HepG2 (cell line): ENCODE measurements around the gene FANCG. TPM values are rescaled to one million over a fixed set of nuclear protein-coding genes. Genes with fewer than 3 reads are reported as not detected.

Experiments used
- AKNA ChIP-seq: sonication (generic); formaldehyde crosslinking; IDR thresholded peaks from 2 replicates; pipeline ENCODE4 v1.4.0; 2020; ENCODE audit warnings: missing genetic modification reagents, borderline replicate concordance
- ATAD3A ChIP-seq: sonication (generic); formaldehyde crosslinking; IDR thresholded peaks from 2 replicates; pipeline ENCODE4 v1.4.0; 2020; ENCODE audit warnings: missing genetic modification reagents
- ELK4 ChIP-seq: sonication (generic); formaldehyde crosslinking; IDR thresholded peaks from 2 replicates; pipeline ENCODE4 v1.9.0; 2021; ENCODE audit warnings: missing genetic modification reagents, borderline replicate concordance
- FOXK2 ChIP-seq: fragments of 450-650 bp; IDR thresholded peaks from 2 replicates; pipeline ENCODE4 v1.6.1; 2016
- GATAD1 ChIP-seq: IDR thresholded peaks from 2 replicates; pipeline ENCODE4 v1.6.1; 2016; ENCODE audit warnings: missing genetic modification reagents, missing compliant biosample characterization
- HNRNPLL ChIP-seq: fragments of 200-400 bp; formaldehyde crosslinking; IDR thresholded peaks from 2 replicates; pipeline ENCODE4 v1.6.1; 2017; ENCODE audit warnings: mild to moderate bottlenecking, low read depth, low read length; ENCODE audit not compliant: poor library complexity, severe bottlenecking
- KAT7 ChIP-seq: IDR thresholded peaks from 2 replicates; pipeline ENCODE4 v1.6.1; 2018; ENCODE audit warnings: borderline replicate concordance, missing compliant biosample characterization
- KDM3A ChIP-seq: IDR thresholded peaks from 2 replicates; pipeline ENCODE4 v1.6.1; 2018; ENCODE audit warnings: low read depth, missing compliant biosample characterization
- NFE2 ChIP-seq: sonication (generic); formaldehyde crosslinking; IDR thresholded peaks from 2 replicates; pipeline ENCODE4 v1.4.0; 2020; ENCODE audit warnings: missing genetic modification reagents
- RFXAP ChIP-seq: sonication (generic); formaldehyde crosslinking; IDR thresholded peaks from 2 replicates; pipeline ENCODE4 v1.4.0; 2020; ENCODE audit warnings: missing genetic modification reagents, borderline replicate concordance
- THAP8 ChIP-seq: sonication (generic); formaldehyde crosslinking; IDR thresholded peaks from 2 replicates; pipeline ENCODE4 v1.5.1; 2020; ENCODE audit warnings: missing genetic modification reagents, mild to moderate bottlenecking, borderline replicate concordance
- THRA ChIP-seq: sonication (generic); formaldehyde crosslinking; IDR thresholded peaks from 2 replicates; pipeline ENCODE4 v1.4.0; 2020; ENCODE audit warnings: missing genetic modification reagents, borderline replicate concordance
- ZFP37 ChIP-seq: sonication (generic); formaldehyde crosslinking; IDR thresholded peaks from 2 replicates; pipeline ENCODE4 v1.4.0; 2020; ENCODE audit warnings: missing genetic modification reagents, borderline replicate concordance
- ZMAT5 ChIP-seq: sonication (generic); formaldehyde crosslinking; IDR thresholded peaks from 2 replicates; pipeline ENCODE4 v1.5.0; 2020; ENCODE audit warnings: mild to moderate bottlenecking, low read depth, missing genetic modification reagents, borderline replicate concordance
- ZMYM2 ChIP-seq: sonication (generic); formaldehyde crosslinking; IDR thresholded peaks from 2 replicates; pipeline ENCODE4 v1.8.0; 2022; ENCODE audit warnings: mild to moderate bottlenecking, missing genetic modification reagents
- ZNF10 ChIP-seq: sonication (generic); formaldehyde crosslinking; IDR thresholded peaks from 2 replicates; pipeline ENCODE4 v1.4.0; 2020; ENCODE audit warnings: mild to moderate bottlenecking, low read depth, missing genetic modification reagents, borderline replicate concordance
- ZNF136 ChIP-seq: sonication (generic); formaldehyde crosslinking; IDR thresholded peaks from 2 replicates; pipeline ENCODE4 v1.8.1; 2022; ENCODE audit warnings: low read depth, mild to moderate bottlenecking, moderate library complexity, missing genetic modification reagents
- ZNF235 ChIP-seq: sonication (generic); formaldehyde crosslinking; IDR thresholded peaks from 2 replicates; pipeline ENCODE4 v1.8.1; 2023; ENCODE audit warnings: mild to moderate bottlenecking, missing genetic modification reagents, borderline replicate concordance
- ZNF660 ChIP-seq: sonication (generic); formaldehyde crosslinking; IDR thresholded peaks from 2 replicates; pipeline ENCODE4 v1.5.1; 2020; ENCODE audit warnings: mild to moderate bottlenecking, low read depth, missing genetic modification reagents, borderline replicate concordance
- ZNF703 ChIP-seq: sonication (generic); formaldehyde crosslinking; IDR thresholded peaks from 2 replicates; pipeline ENCODE4 v1.5.1; 2020; ENCODE audit warnings: missing genetic modification reagents, mild to moderate bottlenecking, moderate library complexity, borderline replicate concordance
- polyA plus RNA-seq, 8 experiments: library from polyadenylated mRNA; depleted of rRNA in 3 of 8; stranded (reverse) in 7 of 8; unstranded in 1 of 8; fragments of >200 nt; fragmentation: Illumina TruSeq in 4 of 8; extraction: Trizol in 4 of 8; gene quantifications; 2 replicates each; pipeline versions ENCODE4 v1.2.1 to v1.2.3, GENCODE V29; 2011 to 2016; ENCODE audit warnings: low read depth in 4 of 8, missing spikeins in 1 of 8, mixed read lengths in 1 of 8; ENCODE audit not compliant: insufficient read depth in 1 of 8
- total RNA-seq, 5 experiments: library from RNA; depleted of rRNA; stranded (reverse); fragments of >200 nt; fragmentation: Illumina TruSeq; extraction: Trizol; gene quantifications; 2 replicates each; pipeline ENCODE4 v1.2.3, GENCODE V29; 2016; ENCODE audit warnings: low read depth in 1 of 5

Gene FANCG
- total and polyA plus RNA-seq, 2 of the 13 experiments (the other 11 are each of a cell fraction or from before 2014, with no cell fraction given): 14.4 to 45.1 TPM

GRCh38 chr9:35079426-35080341 lies at the start of gene FANCG (continued):
- no peak; the same call in 1 of the 2 replicates for TF ChIP-seq ZNF235
- TF ChIP-seq ZNF10 (CRISPR knock-in tag): no peak
- no peak for TF ChIP-seq ZNF660 (CRISPR knock-in tag)
- TF ChIP-seq THRA (CRISPR knock-in tag): no peak
- TF ChIP-seq ATAD3A (CRISPR knock-in tag): no peak
- no peak for TF ChIP-seq ZFP37 (CRISPR knock-in tag)
- TF ChIP-seq AKNA: no peak
- no peak for TF ChIP-seq THAP8
- TF ChIP-seq RFXAP (CRISPR knock-in tag): peak; percentile 24; the same call in 1 of the 2 replicates
- peak; percentile 88 for TF ChIP-seq GATAD1
- 0 out of 2 replicates have a peak, but pooled peaks have one; percentile 11 for TF ChIP-seq ZNF136 (CRISPR knock-in tag)
- TF ChIP-seq KAT7 (CRISPR knock-in tag): 0 out of 2 replicates have a peak, but pooled peaks have one; percentile 2
- no peak for TF ChIP-seq FOXK2
- TF ChIP-seq ZMYM2 (CRISPR knock-in tag): no peak
- no peak; the same call in 1 of the 2 replicates for TF ChIP-seq KDM3A (CRISPR knock-in tag)
- no peak for TF ChIP-seq ZNF703 (CRISPR knock-in tag)
- TF ChIP-seq NFE2 (CRISPR knock-in tag): no peak
- TF ChIP-seq ZMAT5 (CRISPR knock-in tag): no peak
- peak; percentile 64 for TF ChIP-seq HNRNPLL
- TF ChIP-seq ELK4 (CRISPR knock-in tag): no peak
